NCI-H748 treated with DMSO at 0.1 percent for 48 hours (cell line): ENCODE data around the gene PTPN3.

Source experiments
- DNase-seq: peaks from one replicate; lab custom pipeline; 2025; lab: John Stamatoyannopoulos, UW

Gene PTPN3

GRCh38 chr9:109475526-109475925, 22.6 kb downstream of the PTPN3 start:
- DNase-seq, result no peak

GRCh38 chr9:109474944-109475343, 23.2 kb downstream of the PTPN3 start:
- no peak for DNase-seq

- no peak for DNase-seq
Measured at GRCh38 chr9:109474170-109474569, 23.9 kb downstream of the PTPN3 start.

GRCh38 chr9:109473329-109473728, 24.8 kb downstream of the PTPN3 start:
- no peak for DNase-seq

- DNase-seq, result no peak
Measured at GRCh38 chr9:109471475-109472393, 26.4 kb downstream of the PTPN3 start.

- peak; percentile 71 for DNase-seq
Measured at GRCh38 chr9:109469646-109470358, 28.3 kb downstream of the PTPN3 start.

- DNase-seq, result no peak
Measured at GRCh38 chr9:109468927-109469326, 29.2 kb downstream of the PTPN3 start.

- no peak for DNase-seq
Measured at GRCh38 chr9:109467936-109468335, 30.2 kb downstream of the PTPN3 start.

GRCh38 chr9:109466623-109467590, 31.2 kb downstream of the PTPN3 start:
- DNase-seq, result no peak

GRCh38 chr9:109463924-109464625, 34.0 kb downstream of the PTPN3 start:
- DNase-seq, result no peak

GRCh38 chr9:109460576-109460975, 37.5 kb downstream of the PTPN3 start:
- no peak for DNase-seq

GRCh38 chr9:109459423-109459822, 38.7 kb downstream of the PTPN3 start:
- DNase-seq, result no peak

- DNase-seq, result no peak
Measured at GRCh38 chr9:109458453-109459211, 39.5 kb downstream of the PTPN3 start.

- no peak for DNase-seq
Measured at GRCh38 chr9:109456811-109457210, 41.3 kb downstream of the PTPN3 start.

- DNase-seq, result no peak
Measured at GRCh38 chr9:109455861-109456260, 42.2 kb downstream of the PTPN3 start.

GRCh38 chr9:109455391-109455790, 42.7 kb downstream of the PTPN3 start:
- no peak for DNase-seq

- no peak for DNase-seq
Measured at GRCh38 chr9:109454601-109455155, 43.4 kb downstream of the PTPN3 start.

- DNase-seq, result no peak
Measured at GRCh38 chr9:109454041-109454440, 44.1 kb downstream of the PTPN3 start.

- DNase-seq, result no peak
Measured at GRCh38 chr9:109453210-109453842, 44.8 kb downstream of the PTPN3 start.

- no peak for DNase-seq
Measured at GRCh38 chr9:109452761-109453160, 45.3 kb downstream of the PTPN3 start.
